Inflammatory macrophage treated with lipopolysaccharide for 1 hour (primary cell): ENCODE results near the gene CCL18.
"Not testable (repeated sequence)": the region's sequence is repeated elsewhere in the genome, so short reads cannot be mapped to it uniquely, and the experiment has no call there.

Experiments used
- DNase-seq, 2 donors: peaks; one replicate each; pipeline ENCODE4 v3.0.0-alpha.2; 2020 to 2022

The CCL18 gene

DNA sequence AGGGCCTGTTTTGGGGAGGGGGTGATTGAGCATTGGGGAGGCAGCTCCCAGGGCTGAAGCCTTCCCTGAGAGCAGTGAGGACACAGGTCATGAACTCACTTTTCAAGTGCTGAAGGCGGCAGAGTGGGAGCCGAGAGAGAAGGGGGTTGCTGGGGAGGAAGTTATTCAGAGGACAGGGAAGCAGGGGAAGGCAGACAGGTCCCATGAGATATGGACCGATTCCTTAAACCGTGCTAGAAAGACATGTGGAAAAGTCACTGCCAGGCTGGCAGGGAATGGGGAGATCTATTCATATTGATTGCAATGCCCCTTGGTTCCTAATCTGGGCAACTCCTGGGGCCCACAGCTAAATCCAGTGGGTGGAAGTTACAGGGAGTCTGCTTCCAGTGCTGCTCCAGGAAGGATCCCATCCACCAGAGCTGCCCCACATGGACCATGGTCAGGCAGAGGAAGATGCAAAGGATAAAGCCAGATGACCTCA lies 40.7 kb downstream of the CCL18 start:
- peak; percentile 69 to 89 for DNase-seq

DNA sequence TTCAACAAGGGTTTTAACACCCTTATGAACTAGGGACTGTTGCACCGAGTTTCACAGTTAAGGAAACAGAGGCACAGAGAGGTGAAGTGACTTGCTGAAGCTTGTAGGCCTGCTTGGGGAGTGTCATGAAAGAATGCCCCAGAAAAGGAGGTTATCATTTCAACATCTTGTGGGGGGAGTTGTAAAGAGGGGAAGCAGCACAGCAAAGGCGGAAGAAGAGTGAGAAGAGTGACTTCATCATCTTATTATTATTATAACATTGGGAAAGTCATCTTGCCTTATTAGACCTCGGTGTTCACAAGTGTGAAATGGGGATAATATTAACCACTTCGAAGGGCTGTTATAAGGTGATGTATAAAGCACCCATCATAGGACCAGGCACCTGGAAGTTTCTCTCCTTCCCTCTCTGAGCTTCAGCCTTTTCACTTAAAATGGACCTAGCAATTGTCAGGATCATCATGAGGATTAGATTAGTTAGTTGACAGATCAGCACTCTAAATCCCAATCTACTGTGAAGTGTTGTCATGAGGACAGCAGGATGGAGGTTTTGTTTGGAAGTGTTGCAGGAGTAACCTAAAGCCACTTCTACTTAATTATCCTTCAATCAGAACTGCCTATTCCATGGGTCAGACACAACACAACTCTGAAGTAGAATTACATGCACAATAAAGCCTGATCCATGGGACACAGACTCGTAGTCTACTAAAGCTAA lies 41.9 kb downstream of the CCL18 start:
- DNase-seq = peak; percentile 84 to 95

DNA sequence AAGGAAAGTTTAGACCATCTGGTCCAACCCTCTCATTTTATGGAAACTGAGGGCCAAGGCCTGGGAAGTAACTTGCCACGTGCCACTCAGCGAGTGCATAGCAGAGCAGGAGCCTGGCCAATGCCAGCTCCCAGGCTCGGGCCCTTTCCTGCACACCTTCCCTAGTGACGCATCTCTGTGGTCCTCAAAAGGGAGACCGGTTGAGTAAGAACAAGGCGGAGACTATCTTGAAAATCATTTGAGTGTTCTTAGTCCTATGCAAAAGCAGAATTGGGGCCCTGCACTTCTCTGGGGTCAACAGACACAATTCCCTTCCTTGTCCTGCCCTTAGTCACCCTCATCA lies 42.4 kb downstream of the CCL18 start:
- peak; percentile 70 to 80 for DNase-seq

DNA sequence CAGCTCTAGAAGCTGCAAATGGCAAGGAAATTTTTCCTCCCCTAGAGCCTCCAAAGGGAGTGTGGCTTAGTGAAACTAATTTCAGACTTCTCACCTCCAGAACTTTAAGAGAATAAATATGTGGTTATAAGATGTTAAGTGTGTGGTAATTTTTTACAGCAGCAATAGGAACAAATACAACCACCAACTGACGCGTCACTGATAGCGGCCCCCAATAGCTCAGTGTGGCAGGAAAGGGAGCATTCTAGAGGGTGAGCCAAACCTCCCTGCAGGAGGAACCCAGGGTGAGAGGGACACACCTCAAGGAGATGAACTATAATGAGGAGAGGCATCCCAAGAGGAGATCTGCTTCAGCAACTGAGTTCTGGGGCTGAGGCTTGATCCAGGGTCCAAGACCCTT lies 43.6 kb downstream of the CCL18 start:
- DNase-seq = no peak

DNA sequence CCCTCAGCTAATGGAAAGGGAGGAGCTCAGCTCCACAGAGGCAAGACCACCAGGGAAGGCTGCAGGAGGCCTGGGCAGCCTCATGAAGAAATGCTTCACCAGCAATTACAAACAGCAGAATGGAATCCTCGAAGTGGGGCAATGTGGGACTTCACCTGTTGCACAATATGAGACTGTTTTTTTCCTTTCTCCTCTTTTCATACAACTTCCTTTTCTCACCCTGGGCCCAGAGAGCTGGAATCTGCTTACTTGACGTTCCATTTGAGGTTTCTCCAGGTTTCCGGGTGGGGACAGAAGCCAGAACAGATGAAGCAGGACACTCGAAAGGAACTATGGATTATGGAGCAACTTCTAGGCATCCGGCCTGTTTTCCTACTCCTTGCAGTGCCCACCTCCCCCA lies 44.2 kb downstream of the CCL18 start:
- peak; percentile 82 to 86 for DNase-seq

DNA sequence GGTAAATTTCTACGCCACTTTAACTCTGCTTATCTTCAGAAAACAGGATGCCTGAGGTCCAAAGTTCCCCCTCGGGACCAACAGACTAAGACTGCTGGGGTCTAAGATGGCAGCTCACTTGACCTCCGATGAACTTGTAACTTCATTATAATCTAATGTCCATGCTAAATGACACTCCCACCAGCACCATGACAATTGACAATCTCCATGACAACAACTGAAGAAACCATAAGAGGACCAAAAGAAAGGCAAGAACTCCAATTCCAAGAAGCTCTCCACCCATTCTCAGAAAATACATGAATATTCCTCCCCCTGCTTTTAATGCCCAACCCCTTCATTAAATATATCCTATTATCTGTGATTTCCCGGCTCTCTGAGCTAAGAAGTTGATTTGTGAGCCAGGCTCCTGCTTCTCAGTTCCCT lies 47.0 kb downstream of the CCL18 start:
- DNase-seq = no peak

DNA sequence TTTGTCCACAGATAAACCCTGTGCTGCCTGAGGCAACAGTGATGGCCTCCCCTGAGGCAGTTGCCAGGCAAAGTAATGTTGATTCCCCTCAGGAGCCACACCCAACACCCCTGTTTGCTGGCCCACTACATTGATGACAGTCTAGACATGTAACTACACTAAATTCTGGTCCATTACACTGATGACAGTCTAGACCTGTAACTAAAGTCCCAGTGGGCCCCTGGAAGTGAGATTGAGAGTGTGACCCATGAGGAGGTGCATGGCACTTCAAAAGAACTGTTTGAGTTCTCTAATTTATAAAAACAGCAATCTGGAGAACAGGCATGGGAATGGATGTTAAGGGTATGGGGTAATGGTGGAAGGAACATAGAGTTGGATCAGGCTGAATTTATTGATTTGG lies 48.5 kb downstream of the CCL18 start:
- DNase-seq = no peak

DNA sequence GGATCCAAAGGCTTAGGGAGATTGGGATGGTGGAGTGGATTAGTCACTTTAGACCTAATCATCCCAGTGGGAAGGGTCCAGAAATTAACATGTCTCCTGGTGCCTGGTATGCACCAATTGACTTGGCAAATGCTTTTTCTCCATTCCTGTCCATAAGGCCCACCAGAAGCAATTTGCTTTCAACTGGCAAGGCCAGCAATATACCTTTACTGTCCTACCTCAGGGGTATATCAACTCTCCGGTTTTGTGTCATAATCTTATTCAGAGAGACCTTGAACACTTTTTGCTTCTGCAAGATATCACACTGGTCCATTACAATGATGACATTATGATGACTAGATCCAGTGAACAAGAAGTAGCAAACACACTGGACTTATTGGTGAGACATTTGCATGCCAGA lies 49.1 kb downstream of the CCL18 start:
- not testable (repeated sequence) for DNase-seq

DNA sequence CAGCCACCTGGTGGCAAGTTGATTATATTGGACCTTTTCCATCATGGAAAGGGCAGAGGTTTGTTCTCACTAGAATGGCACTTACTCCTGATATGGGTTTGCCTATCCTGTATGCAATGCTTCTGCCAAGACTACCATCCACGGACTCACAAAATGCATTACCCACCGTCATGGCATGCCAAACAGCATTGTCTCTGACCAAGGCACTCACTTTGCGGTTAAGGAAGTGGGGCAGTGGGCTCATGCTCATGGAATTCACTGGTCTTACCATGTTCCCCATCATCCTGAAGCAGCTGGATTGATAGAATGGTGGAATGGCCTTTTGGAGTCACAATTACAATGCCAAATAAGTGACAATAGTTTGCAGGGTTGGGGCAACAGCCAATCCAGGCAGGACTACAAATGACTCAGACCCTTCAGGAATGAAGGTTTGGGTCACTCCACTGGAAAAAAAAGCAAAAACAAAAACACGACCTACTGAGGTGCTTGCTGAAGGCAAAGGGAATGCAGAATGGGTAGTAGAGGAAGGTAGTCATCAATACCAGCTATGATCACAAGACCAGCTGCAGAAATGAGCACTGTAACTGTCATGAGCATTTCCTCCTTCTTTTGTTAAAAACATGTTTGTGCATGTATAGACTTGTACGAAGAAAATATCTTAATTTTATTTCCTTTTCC lies 51.0 kb downstream of the CCL18 start:
- not testable (repeated sequence) for DNase-seq

DNA sequence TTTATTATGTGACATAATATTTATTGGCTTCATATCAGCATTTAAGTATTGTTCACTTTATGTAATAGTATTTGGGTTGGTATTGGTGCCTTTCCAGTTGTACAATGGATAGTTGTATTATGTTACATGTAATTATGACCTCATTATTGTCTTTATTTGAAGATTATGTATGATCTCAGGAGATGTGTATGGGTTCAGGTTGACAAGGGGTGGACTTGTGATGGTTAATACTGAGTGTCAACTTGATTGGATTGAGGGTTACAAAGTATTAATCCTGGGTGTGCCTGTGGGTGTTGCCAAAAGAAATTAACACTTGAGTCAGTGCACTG lies 51.5 kb downstream of the CCL18 start:
- DNase-seq = not testable (repeated sequence)

DNA sequence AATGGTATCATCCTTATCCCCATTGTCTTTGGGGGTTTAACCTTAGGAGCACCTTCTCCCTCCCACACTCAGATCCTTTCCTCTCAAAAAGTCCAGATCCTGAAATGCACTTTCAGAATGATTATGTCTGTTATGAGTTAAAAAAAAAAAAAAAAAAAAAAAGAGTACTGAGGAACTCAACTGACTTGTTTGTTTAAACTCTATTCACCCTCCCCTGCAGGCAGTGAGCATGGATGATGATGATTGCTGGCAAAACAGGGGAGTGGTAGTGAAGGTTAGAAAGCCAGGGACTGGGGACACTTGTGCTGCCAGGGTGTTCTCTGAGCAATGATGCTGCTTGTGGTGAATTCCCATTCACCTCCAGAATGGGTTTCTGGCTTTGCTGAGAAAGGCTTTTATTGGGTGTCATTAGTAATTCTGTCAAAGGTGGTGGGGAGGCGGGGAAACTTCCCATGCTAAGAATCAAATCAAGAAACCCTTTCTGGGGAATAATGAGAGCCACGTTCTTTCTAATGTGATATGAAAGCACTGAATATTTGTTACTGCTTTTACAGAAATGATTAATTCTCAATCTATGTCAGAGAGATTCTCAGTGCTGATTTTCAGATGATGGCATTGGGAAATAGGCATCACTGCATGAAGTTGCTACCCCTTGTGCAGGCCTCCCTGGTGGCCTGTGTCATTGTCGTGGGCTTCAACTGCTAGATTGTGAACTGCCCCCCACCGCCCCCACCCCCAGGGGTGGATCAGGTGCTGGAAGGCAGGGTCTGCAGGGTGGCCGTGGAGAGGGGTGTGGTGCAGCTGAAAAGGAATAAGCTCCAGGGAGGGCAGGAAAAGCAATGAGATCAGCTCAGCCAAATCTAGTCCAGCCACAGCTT lies 53.7 kb downstream of the CCL18 start:
- DNase-seq = peak; percentile 42 to 60

DNA sequence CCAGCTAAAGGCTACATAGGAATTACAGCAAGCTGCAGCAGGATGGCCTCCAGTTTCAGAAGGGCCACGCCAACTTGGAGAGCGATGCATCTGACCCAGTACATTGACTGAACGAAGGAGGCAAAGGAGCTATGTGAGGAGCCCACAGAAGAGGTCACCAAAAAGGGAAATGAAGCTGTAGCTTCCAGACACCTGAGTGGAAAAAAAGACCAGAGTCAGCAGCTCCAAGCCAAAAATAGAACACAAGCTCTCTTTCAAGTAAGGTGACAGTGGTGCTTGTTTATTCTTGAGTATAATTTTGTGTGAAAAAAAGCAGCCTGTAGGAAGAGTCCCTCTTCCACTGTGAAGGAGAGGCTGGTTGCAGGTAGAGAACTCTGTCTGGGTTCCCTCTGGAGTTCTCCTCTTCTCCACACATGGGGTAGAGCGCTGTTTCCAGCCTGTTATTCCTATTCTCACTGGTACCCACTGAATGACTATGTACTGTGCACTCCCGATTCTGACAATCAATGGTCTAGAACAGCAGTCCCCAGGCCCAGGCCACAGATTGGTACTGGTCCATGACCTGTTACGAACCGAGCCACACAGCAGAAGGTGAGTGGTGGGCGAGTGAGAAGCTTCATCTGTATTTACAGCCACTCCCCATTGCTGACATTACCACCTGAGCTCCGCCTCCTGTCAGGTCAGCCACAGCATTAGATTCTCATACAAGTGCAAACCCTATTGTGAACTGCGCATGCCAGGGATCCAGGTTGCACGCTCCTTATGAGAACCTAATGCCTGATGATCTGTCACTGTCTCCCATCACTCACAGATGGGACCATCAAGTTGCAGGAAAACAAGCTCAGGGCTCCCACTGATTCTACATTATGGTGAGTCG lies 54.6 kb downstream of the CCL18 start:
- no peak for DNase-seq

DNA sequence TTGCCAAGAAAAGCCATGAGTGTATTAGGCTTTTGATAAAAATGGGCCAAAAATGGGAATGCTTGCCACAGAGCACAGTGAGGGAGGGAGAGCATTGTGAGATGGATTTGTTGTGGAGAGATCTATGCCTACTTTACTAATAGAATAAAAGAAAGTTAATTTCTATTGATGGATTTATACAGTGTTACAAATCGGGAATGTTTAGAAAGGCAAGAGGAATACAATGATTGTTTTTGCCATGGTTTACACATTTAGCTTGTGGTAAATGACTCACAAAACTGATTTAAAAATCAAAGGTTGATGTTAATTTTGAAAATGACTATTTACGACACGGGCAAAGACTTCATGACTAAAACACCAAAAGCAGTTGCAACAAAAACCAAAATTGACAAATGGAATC lies 56.1 kb downstream of the CCL18 start:
- DNase-seq = no peak

DNA sequence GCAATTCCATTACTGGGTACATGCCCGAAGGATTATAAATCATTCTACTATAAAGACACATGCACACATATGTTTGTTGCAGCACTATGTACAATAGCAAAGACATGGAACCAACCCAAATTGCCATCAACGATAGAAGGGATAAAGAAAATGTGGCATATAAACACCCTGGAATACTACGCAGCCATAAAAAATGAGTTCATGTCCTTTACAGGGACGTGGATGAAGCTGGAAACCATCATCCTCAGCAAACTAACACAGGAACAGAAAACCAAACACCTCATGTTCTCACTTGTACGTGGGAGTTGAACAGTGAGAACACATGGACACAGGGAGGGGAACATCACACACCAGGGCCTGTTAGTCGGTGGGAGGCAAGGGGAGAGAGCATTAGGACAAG lies 57.0 kb downstream of the CCL18 start:
- not testable (repeated sequence) for DNase-seq
